GM21825 (cell line): Measurements from ENCODE around the gene PTGS2.
"Not testable (repeated sequence)": the region's sequence is repeated elsewhere in the genome, so short reads cannot be mapped to it uniquely, and the experiment has no call there.

Experiments used
- ATAC-seq: cut with Tn5 transposase; IDR thresholded peaks from one replicate; pipeline ENCODE4 v1.9.1; 2021; ENCODE audit warnings: mild to moderate bottlenecking, moderate library complexity; ENCODE audit not compliant: unreplicated experiment

The PTGS2 gene

GRCh38 chr1:186670297-186671135, 9.7 kb downstream of the PTGS2 start:
- no peak for ATAC-seq

- not testable (repeated sequence) for ATAC-seq
These were observed 10.4 kb downstream of the PTGS2 start for GRCh38 chr1:186669784-186670183.

GRCh38 chr1:186664217-186664616, 16.0 kb downstream of the PTGS2 start:
- ATAC-seq: not testable (repeated sequence)

- no peak for ATAC-seq
These were observed 17.5 kb downstream of the PTGS2 start for GRCh38 chr1:186662752-186663151.

GRCh38 chr1:186659890-186660341, 20.3 kb downstream of the PTGS2 start:
- ATAC-seq: no peak

GRCh38 chr1:186658999-186659398, 21.2 kb downstream of the PTGS2 start:
- no peak for ATAC-seq

- no peak for ATAC-seq
These were observed 22.7 kb downstream of the PTGS2 start for GRCh38 chr1:186657481-186657880.

GRCh38 chr1:186655876-186656275, 24.3 kb downstream of the PTGS2 start:
- ATAC-seq: no peak

GRCh38 chr1:186654741-186655140, 25.5 kb downstream of the PTGS2 start:
- ATAC-seq: no peak

- no peak for ATAC-seq
These were observed 26.9 kb downstream of the PTGS2 start for GRCh38 chr1:186653312-186653711.

GRCh38 chr1:186648613-186649012, 31.6 kb downstream of the PTGS2 start:
- ATAC-seq: no peak

GRCh38 chr1:186647985-186648384, 32.2 kb downstream of the PTGS2 start:
- not testable (repeated sequence) for ATAC-seq

GRCh38 chr1:186643614-186644013, 36.6 kb downstream of the PTGS2 start:
- no peak for ATAC-seq

GRCh38 chr1:186637567-186637966, 42.7 kb downstream of the PTGS2 start:
- not testable (repeated sequence) for ATAC-seq

GRCh38 chr1:186636786-186637185, 43.4 kb downstream of the PTGS2 start:
- ATAC-seq: no peak

- ATAC-seq: no peak
These were observed 45.7 kb downstream of the PTGS2 start for GRCh38 chr1:186634511-186634910.

GRCh38 chr1:186633116-186633515, 47.1 kb downstream of the PTGS2 start:
- no peak for ATAC-seq

- no peak for ATAC-seq
These were observed 50.9 kb downstream of the PTGS2 start for GRCh38 chr1:186629341-186629740.

- no peak for ATAC-seq
These were observed 51.3 kb downstream of the PTGS2 start for GRCh38 chr1:186628910-186629309.

- ATAC-seq: no peak
These were observed 53.2 kb downstream of the PTGS2 start for GRCh38 chr1:186627019-186627418.

- ATAC-seq: no peak
These were observed 53.8 kb downstream of the PTGS2 start for GRCh38 chr1:186626356-186626932.

GRCh38 chr1:186623551-186623950, 56.7 kb downstream of the PTGS2 start:
- no peak for ATAC-seq
